HG02973 (cell line): ENCODE data around the gene CSF3R.
"Not testable (repeated sequence)": the region's sequence is repeated elsewhere in the genome, so short reads cannot be mapped to it uniquely, and the experiment has no call there.

Experiments
- ATAC-seq: cut with Tn5 transposase; IDR thresholded peaks from one replicate; pipeline ENCODE4 v1.9.1; 2021; ENCODE audit warnings: moderate library complexity; ENCODE audit not compliant: unreplicated experiment

The CSF3R gene

GRCh38 chr1:36484099-36484498 is 1.4 kb upstream of the CSF3R start:
- ATAC-seq, result no peak

GRCh38 chr1:36481771-36482723 is 666 bp downstream of the CSF3R start:
- no peak for ATAC-seq

GRCh38 chr1:36481091-36481490 is 1.6 kb downstream of the CSF3R start:
- ATAC-seq, result no peak

GRCh38 chr1:36480161-36480560 is 2.6 kb downstream of the CSF3R start:
- no peak for ATAC-seq

- ATAC-seq, result no peak
These were observed 3.1 kb downstream of the CSF3R start for GRCh38 chr1:36479505-36480051.

GRCh38 chr1:36477615-36478014 is 5.1 kb downstream of the CSF3R start:
- not testable (repeated sequence) for ATAC-seq

GRCh38 chr1:36476945-36477344 is 5.8 kb downstream of the CSF3R start:
- ATAC-seq, result no peak

- no peak for ATAC-seq
These were observed 6.7 kb downstream of the CSF3R start for GRCh38 chr1:36475910-36476604.

GRCh38 chr1:36475341-36475740 is 7.4 kb downstream of the CSF3R start:
- ATAC-seq, result no peak

GRCh38 chr1:36472656-36473055 is 10.1 kb downstream of the CSF3R start:
- ATAC-seq, result no peak

- no peak for ATAC-seq
These were observed 10.7 kb downstream of the CSF3R start for GRCh38 chr1:36471830-36472641.

GRCh38 chr1:36469163-36469562 is 13.6 kb downstream of the CSF3R start:
- ATAC-seq, result no peak

- ATAC-seq, result no peak
These were observed 14.8 kb downstream of the CSF3R start for GRCh38 chr1:36467700-36468455.

- ATAC-seq, result no peak
These were observed 15.7 kb downstream of the CSF3R start for GRCh38 chr1:36467027-36467410.

- no peak for ATAC-seq
These were observed 16.2 kb downstream of the CSF3R start for GRCh38 chr1:36466370-36467026.

- no peak for ATAC-seq
These were observed 16.9 kb downstream of the CSF3R start for GRCh38 chr1:36465731-36466369.

- ATAC-seq, result peak; percentile 32
These were observed 17.9 kb downstream of the CSF3R start for GRCh38 chr1:36464605-36465393.

GRCh38 chr1:36463803-36464604 is 18.7 kb downstream of the CSF3R start, which contains the start of gene MRPS15:
TSS of gene MRPS15 (minus strand) at chr1:36464384. CDS start at chr1:36464275, 109 bp downstream.
- peak; percentile 82 for ATAC-seq
